Eye (tissue), 1 donor: ENCODE measurements around the gene GRIA1.

Experiments used
- DNase-seq: peaks from one replicate; pipeline ENCODE4 v3.0.0-alpha.2; 2015

The GRIA1 gene

GRCh38 chr5:153617190-153617589 lies 126.7 kb downstream of the GRIA1 start:
- DNase-seq = no peak

GRCh38 chr5:153618307-153618706 lies 127.8 kb downstream of the GRIA1 start:
- no peak for DNase-seq

- no peak for DNase-seq
These were observed 128.4 kb downstream of the GRIA1 start for GRCh38 chr5:153618867-153619266.

GRCh38 chr5:153619771-153620170 lies 129.3 kb downstream of the GRIA1 start:
- DNase-seq = no peak

GRCh38 chr5:153623124-153623523 lies 132.7 kb downstream of the GRIA1 start:
- no peak for DNase-seq

- DNase-seq = no peak
These were observed 133.4 kb downstream of the GRIA1 start for GRCh38 chr5:153623751-153624450.

GRCh38 chr5:153624451-153624765 lies 133.9 kb downstream of the GRIA1 start:
- no peak for DNase-seq

GRCh38 chr5:153625826-153626354 lies 135.4 kb downstream of the GRIA1 start:
- DNase-seq = peak; percentile 5

- no peak for DNase-seq
These were observed 136.4 kb downstream of the GRIA1 start for GRCh38 chr5:153626836-153627235.

- peak; percentile 67 for DNase-seq
These were observed 138.8 kb downstream of the GRIA1 start for GRCh38 chr5:153629027-153629895.

GRCh38 chr5:153630546-153630945 lies 140.1 kb downstream of the GRIA1 start:
- DNase-seq = no peak

- DNase-seq = no peak
These were observed 142.3 kb downstream of the GRIA1 start for GRCh38 chr5:153632748-153633290.

- no peak for DNase-seq
These were observed 146.4 kb downstream of the GRIA1 start for GRCh38 chr5:153636670-153637451.

- no peak for DNase-seq
These were observed 149.8 kb downstream of the GRIA1 start for GRCh38 chr5:153640293-153640692.

GRCh38 chr5:153641183-153641688 lies 150.8 kb downstream of the GRIA1 start:
- DNase-seq = peak; percentile 51

GRCh38 chr5:153654504-153655200 lies 164.2 kb downstream of the GRIA1 start:
- no peak for DNase-seq

- DNase-seq = no peak
These were observed 164.7 kb downstream of the GRIA1 start for GRCh38 chr5:153655201-153655510.

GRCh38 chr5:153658149-153658548 lies 167.7 kb downstream of the GRIA1 start:
- peak; percentile 80 for DNase-seq

- peak; percentile 87 for DNase-seq
These were observed 168.1 kb downstream of the GRIA1 start for GRCh38 chr5:153658606-153659005.

GRCh38 chr5:153659039-153659736 lies 168.7 kb downstream of the GRIA1 start:
- peak; percentile 18 for DNase-seq

- DNase-seq = peak; percentile 21
These were observed 170.4 kb downstream of the GRIA1 start for GRCh38 chr5:153660919-153661318.

- DNase-seq = no peak
These were observed 171.4 kb downstream of the GRIA1 start for GRCh38 chr5:153661897-153662296.
